Measurements from ENCODE around the gene SCRG1.

DNA sequence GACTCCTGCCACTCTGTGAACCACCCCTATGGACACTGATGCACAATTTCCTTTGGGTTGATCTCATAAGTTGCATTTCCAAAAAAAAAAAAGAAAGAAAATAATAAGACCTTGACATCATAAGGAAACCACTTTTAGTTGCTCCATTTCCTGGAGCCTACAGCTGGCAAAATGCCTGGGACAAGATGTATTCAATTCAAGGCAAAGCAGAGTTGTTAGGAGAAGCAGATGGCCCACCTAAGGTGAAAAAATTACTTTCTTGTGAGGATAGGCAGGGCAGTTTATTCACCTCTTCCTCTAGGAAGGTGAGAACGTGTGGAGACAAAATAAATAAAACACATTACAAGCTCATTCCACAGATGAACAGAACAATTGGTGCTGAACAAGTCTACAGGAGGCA lies 14.1 kb upstream of the SCRG1 start:
- TF ChIP-seq, protein P1, sequence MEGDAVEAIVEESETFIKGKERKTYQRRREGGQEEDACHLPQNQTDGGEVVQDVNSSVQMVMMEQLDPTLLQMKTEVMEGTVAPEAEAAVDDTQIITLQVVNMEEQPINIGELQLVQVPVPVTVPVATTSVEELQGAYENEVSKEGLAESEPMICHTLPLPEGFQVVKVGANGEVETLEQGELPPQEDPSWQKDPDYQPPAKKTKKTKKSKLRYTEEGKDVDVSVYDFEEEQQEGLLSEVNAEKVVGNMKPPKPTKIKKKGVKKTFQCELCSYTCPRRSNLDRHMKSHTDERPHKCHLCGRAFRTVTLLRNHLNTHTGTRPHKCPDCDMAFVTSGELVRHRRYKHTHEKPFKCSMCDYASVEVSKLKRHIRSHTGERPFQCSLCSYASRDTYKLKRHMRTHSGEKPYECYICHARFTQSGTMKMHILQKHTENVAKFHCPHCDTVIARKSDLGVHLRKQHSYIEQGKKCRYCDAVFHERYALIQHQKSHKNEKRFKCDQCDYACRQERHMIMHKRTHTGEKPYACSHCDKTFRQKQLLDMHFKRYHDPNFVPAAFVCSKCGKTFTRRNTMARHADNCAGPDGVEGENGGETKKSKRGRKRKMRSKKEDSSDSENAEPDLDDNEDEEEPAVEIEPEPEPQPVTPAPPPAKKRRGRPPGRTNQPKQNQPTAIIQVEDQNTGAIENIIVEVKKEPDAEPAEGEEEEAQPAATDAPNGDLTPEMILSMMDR (conservative IDR thresholded peaks at IDR 0.05 in 1 of 2, IDR thresholded peaks at IDR 0.05 in 1 of 2; ENCODE audit: extremely low read depth in 1 of 2, insufficient read depth in 1 of 2, low read depth in 1 of 2, low read length in 2 of 2) = no peak
- no peak for TF ChIP-seq EZH2 (IDR thresholded peaks at IDR 0.05; ENCODE audit: borderline replicate concordance, low read length)

Measured in mammary epithelial cell (primary cell).